Left lobe of liver (tissue), 2 donors: ENCODE results near the gene SNRNP25. TPM values are rescaled to one million over a fixed set of nuclear protein-coding genes. Genes with fewer than 3 reads are reported as not detected.

Source experiments
- ATAC-seq: fragments of 200-7000 bp; cut with Tn5 transposase; one replicate; pipeline ENCODE4 v1.9.1; 2020; ENCODE audit warnings: mild to moderate bottlenecking, moderate library complexity
- DNase-seq: peaks from one replicate; pipeline ENCODE4 v3.0.0-alpha.2; 2020; ENCODE audit warnings: low spot score
- total RNA-seq: library from RNA; stranded (reverse); gene quantifications from one replicate; pipeline ENCODE4 v1.2.1, GENCODE V29; 2021
- donor health status: DM: no; HTN: no; CAD: no; lungs with moderate emphysema.
- donor health status: DM: no; HTN: yes; CAD: no.

SNRNP25 gene
- total RNA-seq, 1 donor from 2014 or later, result 16.0 TPM

- DNase-seq (no peak), ATAC-seq (no peak)
These were observed 39.1 kb downstream of the SNRNP25 start for GRCh38 chr16:92431-93339.

GRCh38 chr16:94918-95265 is 41.3 kb downstream of the SNRNP25 start:
- DNase-seq (no peak), ATAC-seq (no peak)

DNA sequence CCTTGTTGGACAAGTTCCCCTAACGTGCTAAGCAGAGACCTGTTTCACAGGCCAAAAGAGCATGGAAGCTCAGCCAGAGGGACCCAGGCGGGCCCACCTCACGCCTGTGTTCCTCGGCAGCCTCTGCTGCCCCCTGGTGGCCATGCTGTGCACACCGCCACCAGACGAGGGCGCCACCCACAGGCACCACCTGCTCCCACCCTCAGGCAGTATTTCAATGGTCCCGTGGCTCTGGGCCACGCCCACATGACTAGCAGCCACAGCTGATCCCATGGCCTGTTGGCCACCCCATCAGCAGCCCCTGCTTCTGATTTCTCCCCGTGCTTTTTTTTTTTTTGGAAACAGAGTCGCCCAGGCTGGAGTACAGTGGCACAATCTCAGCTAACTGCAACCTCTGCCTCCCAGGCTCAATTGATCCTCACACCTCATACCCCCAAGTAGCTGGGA is 43.3 kb downstream of the SNRNP25 start:
- DNase-seq (peak; percentile 84), ATAC-seq (peak; percentile 88)

DNA sequence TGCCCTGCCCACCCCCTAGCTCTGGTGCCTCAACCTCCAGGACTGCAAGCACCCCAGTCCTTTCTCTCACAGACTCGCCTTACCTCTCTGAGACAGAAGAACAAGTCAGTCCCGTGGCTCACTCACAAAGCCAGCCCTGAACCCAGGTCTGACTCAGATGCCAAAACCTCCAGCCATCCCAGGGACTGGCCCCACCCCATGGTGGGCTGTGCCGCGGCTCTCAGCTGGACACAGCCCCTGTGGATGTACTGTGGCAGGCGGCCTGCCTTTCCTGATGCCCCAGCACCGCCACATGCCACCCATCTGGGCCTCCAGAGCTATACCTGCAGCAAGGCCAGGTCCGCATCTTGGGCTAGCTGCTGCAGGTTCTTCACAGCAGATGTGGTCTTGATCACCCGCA is 44.2 kb downstream of the SNRNP25 start:
- ATAC-seq (no peak), DNase-seq (no peak)

- DNase-seq, result no peak
- ATAC-seq, result no peak
These were observed 47.4 kb downstream of the SNRNP25 start for GRCh38 chr16:100989-101388.

DNA sequence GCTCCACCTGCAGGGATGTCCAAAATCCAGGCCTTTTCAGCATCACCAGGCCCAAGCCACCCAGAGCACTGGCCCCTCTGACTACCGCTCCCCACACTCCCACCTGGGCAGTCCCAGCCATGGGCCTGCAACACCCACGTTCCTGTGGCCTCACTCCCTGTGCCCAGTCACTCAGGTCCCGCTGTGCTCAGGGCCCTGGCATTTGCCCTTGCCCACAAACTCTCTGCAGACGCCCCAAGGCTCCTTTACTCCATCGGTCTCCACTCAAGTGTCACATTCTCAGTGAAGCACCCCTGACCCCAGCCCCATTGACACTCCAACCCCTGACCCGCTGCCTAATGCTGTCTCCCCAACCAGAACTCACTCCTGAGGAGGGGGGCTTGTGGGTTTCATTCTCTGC is 48.0 kb downstream of the SNRNP25 start:
- ATAC-seq, result no peak
- no peak for DNase-seq

DNA sequence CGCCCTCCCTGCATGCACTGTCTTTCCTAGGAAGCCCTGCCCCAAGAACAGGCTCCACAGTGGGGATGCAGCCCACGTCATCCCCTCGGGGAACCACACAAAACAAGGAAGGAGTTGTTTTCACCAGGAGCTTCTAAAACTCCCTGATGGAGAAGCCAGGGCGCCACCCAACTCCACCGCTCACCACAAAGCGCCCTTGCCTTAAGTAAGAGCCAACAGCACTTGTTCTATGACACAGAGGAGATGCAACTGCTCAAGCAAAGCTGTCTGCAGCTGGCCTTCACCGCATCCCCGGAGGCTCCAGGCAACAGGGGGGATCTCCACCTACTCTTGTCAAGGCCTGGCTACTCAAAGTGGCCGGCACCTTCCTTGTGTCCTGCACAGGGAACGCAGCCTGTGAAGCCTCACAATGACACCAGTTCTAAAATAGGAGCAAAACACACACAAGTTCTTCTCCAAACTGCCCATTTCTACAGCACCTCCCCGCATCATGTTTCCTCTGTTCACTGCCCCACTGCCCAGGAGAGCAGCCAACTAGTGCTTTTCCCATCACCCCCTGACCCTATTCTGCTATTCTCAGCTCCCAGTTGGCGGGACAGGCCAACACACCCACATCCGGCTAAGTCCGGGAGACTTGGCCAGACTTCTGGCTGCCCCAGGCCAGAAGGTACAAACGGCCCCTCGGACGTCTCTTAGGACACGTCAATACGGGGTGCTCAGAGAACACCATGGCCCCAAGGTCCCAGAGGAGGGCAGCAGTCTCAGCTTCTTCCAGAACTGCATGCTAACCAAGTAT is 48.6 kb downstream of the SNRNP25 start:
- peak; percentile 64 for ATAC-seq
- peak; percentile 84 for DNase-seq

GRCh38 chr16:104355-104754 is 50.7 kb downstream of the SNRNP25 start:
- peak; percentile 78 for DNase-seq
- peak; percentile 63 for ATAC-seq

DNA sequence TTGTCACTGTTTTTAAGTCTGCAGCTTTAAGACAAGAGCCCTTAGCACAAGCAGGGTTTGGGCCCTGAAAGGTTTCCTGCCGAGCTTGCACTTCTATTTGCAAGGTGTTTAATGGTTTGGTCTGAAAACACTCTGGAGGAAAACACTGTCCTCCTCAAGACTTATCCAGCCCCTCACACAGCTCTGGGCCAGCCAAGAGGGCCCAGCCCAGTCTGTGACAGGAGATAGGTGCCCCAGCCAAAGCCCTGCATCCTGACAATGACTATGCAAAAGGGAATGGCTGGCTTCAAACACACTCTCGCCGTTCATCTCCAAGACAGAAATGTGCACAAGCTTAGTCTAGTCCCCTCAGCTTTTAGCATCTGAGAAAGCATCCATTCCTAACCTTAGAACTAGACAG is 51.3 kb downstream of the SNRNP25 start:
- DNase-seq (no peak), ATAC-seq (no peak)

- DNase-seq, result no peak
These were observed 51.9 kb downstream of the SNRNP25 start for GRCh38 chr16:105521-105920.

DNA sequence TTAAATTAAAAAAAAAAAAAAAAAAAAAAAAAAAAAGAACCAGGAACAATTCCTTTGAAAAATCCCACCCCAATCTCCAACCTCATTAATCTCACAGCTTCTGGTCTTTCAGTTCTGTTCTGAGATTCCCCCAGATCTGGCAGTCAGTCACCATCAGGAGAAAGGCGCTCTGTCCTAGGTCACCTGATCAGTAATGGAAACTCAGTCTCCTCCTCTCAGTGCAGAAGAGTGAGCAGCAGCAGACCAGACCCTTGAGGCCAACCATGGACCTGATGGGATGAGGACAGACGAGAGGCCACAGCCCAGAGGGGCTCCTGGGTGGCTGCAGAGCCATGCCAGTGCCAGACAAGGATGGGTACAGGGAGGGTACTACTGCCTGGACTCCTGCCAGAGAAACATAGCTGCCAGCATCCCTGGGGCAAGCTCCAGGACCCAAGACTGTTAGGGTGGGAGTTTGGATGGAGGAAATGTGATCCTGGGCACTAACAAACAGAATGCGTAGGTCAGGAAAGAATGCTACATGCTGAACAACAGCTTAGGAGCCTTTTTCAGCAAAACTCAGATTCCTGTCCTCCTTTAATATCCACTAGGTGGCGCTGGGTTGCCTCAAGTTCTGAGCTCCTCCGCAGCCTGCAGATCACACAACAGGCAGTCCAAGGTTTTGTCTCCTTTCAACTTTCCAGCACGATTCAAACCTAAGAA is 53.1 kb downstream of the SNRNP25 start:
- DNase-seq (no peak), ATAC-seq (peak; percentile 74)

More at GRCh38 chr16:105521-105920, 51.9 kb downstream of the SNRNP25 start:
- ATAC-seq, result no peak

Other genes with a start within 250 kb of the SNRNP25 start
- gene POLR3K, start 220 bp upstream of the SNRNP25 start, total RNA-seq, result 5.1 TPM
- 5.8 TPM for gene RHBDF1, start 18.8 kb downstream of the SNRNP25 start, total RNA-seq
- 28.0 TPM for gene MPG, start 24.4 kb downstream of the SNRNP25 start, total RNA-seq
- gene NPRL3, start 84.8 kb downstream of the SNRNP25 start, total RNA-seq, result 14.9 TPM
- 0.81 TPM for gene HBZ, start 98.8 kb downstream of the SNRNP25 start, total RNA-seq
- gene HBM, start 112.2 kb downstream of the SNRNP25 start, total RNA-seq, result 0.40 TPM
- 67.1 TPM for gene HBA2, start 119.0 kb downstream of the SNRNP25 start, total RNA-seq
- gene HBA1, start 122.9 kb downstream of the SNRNP25 start, total RNA-seq, result 112 TPM
- not detected for gene HBQ1, start 126.6 kb downstream of the SNRNP25 start, total RNA-seq
- 29.9 TPM for gene LUC7L, start 175.6 kb downstream of the SNRNP25 start, total RNA-seq
- gene FAM234A, start 181.0 kb downstream of the SNRNP25 start, total RNA-seq, result 35.8 TPM
- 0.70 TPM for gene RGS11, start 222.1 kb downstream of the SNRNP25 start, total RNA-seq
- 0.70 TPM for gene ARHGDIG, start 226.8 kb downstream of the SNRNP25 start, total RNA-seq
- gene PDIA2, start 229.3 kb downstream of the SNRNP25 start, total RNA-seq, result 0.23 TPM